Smooth muscle cell (in vitro differentiated cells): ENCODE measurements around the gene NTF4. TPM values are rescaled to one million over a fixed set of nuclear protein-coding genes. Genes with fewer than 3 reads are reported as not detected.

Experiments
- DNase-seq: peaks from one replicate; lab custom pipeline; 2025; ENCODE audit not compliant: unreplicated experiment; lab: John Stamatoyannopoulos, UW
- H2AFZ ChIP-seq: fragments of 200-600 bp; sonication (generic); 2 replicates; pipeline ENCODE4 v1.6.0; 2016; ENCODE audit warnings: antibody characterized with exemption, low read depth, mild to moderate bottlenecking
- H3F3A ChIP-seq: fragments of 200-600 bp; sonication (generic); 2 replicates; pipeline ENCODE4 v1.6.0; 2017; ENCODE audit warnings: antibody characterized with exemption, low read depth
- H3K27ac ChIP-seq: fragments of 200-600 bp; sonication (generic); 2 replicates; pipeline ENCODE4 v1.5.1; 2016; ENCODE audit warnings: low read depth, mild to moderate bottlenecking
- H3K27me3 ChIP-seq: fragments of 200-600 bp; sonication (generic); 2 replicates; pipeline ENCODE4 v1.6.1; 2016; ENCODE audit warnings: low read depth, mild to moderate bottlenecking
- H3K36me3 ChIP-seq: fragments of 200-600 bp; sonication (generic); 2 replicates; pipeline ENCODE4 v1.5.1; 2016; ENCODE audit warnings: low read depth
- H3K4me1 ChIP-seq: fragments of 200-600 bp; sonication (generic); 2 replicates; pipeline ENCODE4 v1.5.1; 2016; ENCODE audit warnings: low read depth
- H3K4me2 ChIP-seq: fragments of 200-600 bp; sonication (generic); 2 replicates; pipeline ENCODE4 v1.6.0; 2016; ENCODE audit warnings: mild to moderate bottlenecking
- H3K4me3 ChIP-seq: fragments of 200-600 bp; sonication (generic); 2 replicates; pipeline ENCODE4 v1.5.1; 2016; ENCODE audit warnings: mild to moderate bottlenecking
- H3K79me2 ChIP-seq: fragments of 200-600 bp; sonication (generic); 2 replicates; pipeline ENCODE4 v1.6.0; 2016; ENCODE audit warnings: low read depth, mild to moderate bottlenecking
- H3K9ac ChIP-seq: fragments of 200-600 bp; sonication (generic); 2 replicates; pipeline ENCODE4 v1.6.0; 2016; ENCODE audit warnings: low read depth
- H3K9me3 ChIP-seq: fragments of 200-600 bp; sonication (generic); replicated peaks from 2 replicates; pipeline ENCODE4 v1.5.1; 2016; ENCODE audit warnings: low read depth
- H4K20me1 ChIP-seq: fragments of 200-600 bp; sonication (generic); 2 replicates; pipeline ENCODE4 v1.6.0; 2016; ENCODE audit warnings: low read depth
- CTCF ChIP-seq: fragments of 200-600 bp; sonication (generic); IDR thresholded peaks from 2 replicates; pipeline ENCODE4 v1.5.1; 2017; ENCODE audit warnings: borderline replicate concordance, mild to moderate bottlenecking, antibody characterized with exemption; ENCODE audit not compliant: insufficient read depth, poor library complexity, severe bottlenecking
- WGBS: methylation state at CpG from one replicate; pipeline ENCODE4 v1.1.7; 2016; ENCODE audit warnings: low lambda C conversion rate; 5-methylcytosine and 5-hydroxymethylcytosine counted together
- polyA plus RNA-seq: library from polyadenylated mRNA; unstranded; fragments of >200 nt; fragmentation: Nextera tagmentation; extraction: Ambion mirVana; gene quantifications from 2 replicates; pipeline ENCODE4 v1.2.1, GENCODE V29; 2016
- total RNA-seq: library from RNA; depleted of rRNA; stranded (reverse); fragments of >200 nt; gene quantifications from 2 replicates; pipeline ENCODE4 v1.2.3, GENCODE V29; 2014

The NTF4 gene
- total and polyA plus RNA-seq, 2 experiments from 2014 or later = 1.4 to 1.8 TPM

GRCh38 chr19:49091391-49092038, 26.9 kb upstream of the NTF4 start:
- Histone ChIP-seq H3K4me2 (no peak overlapping the region), H3K36me3 (no peaks in the 10 kb centered on the region), H3K27ac (no peak overlapping the region), H3F3A (peaks cover 12% of the 10 kb centered on the region), H3K4me3 (no peak overlapping the region), H3K9me3 (no peaks in the 10 kb centered on the region), H3K79me2 (peaks cover 85% of the 10 kb centered on the region), H4K20me1 (peaks cover 100% of the 10 kb centered on the region), H3K9ac (no peak overlapping the region), H2AFZ (no peak overlapping the region), H3K4me1 (peaks cover 10% of the 10 kb centered on the region), H3K27me3 (no peaks in the 10 kb centered on the region)
- WGBS = 97% methylated on average over 17 of the region's 17 CpGs
- TF ChIP-seq CTCF = no peak
- DNase-seq = no peak

- Histone ChIP-seq H3K36me3 (no peaks in the 10 kb centered on the region), H3K27ac (peak overlapping the region; percentile 72), H3F3A (no peaks in the 10 kb centered on the region), H3K4me1 (peaks cover 18% of the 10 kb centered on the region), H3K27me3 (no peaks in the 10 kb centered on the region), H3K4me2 (peak overlapping the region; percentile 84), H3K9me3 (no peaks in the 10 kb centered on the region), H4K20me1 (peaks cover 57% of the 10 kb centered on the region), H3K9ac (peak overlapping the region; percentile 92), H2AFZ (no peak overlapping the region), H3K79me2 (peaks cover 59% of the 10 kb centered on the region), H3K4me3 (peak overlapping the region; percentile 79)
- WGBS = 72% methylated on average over 11 of the region's 11 CpGs
- TF ChIP-seq CTCF = no peak
- no peak for DNase-seq
Observed at GRCh38 chr19:49086296-49086695, 21.7 kb upstream of the NTF4 start.

GRCh38 chr19:49085868-49086232, 21.2 kb upstream of the NTF4 start:
- Histone ChIP-seq H2AFZ (peak overlapping the region; percentile 65), H3K4me1 (peaks cover 18% of the 10 kb centered on the region), H3K36me3 (no peaks in the 10 kb centered on the region), H3K27ac (peak overlapping the region; percentile 72), H3F3A (no peaks in the 10 kb centered on the region), H4K20me1 (peaks cover 53% of the 10 kb centered on the region), H3K79me2 (peaks cover 54% of the 10 kb centered on the region), H3K9ac (peak overlapping the region; percentile 92), H3K4me3 (peak overlapping the region; percentile 79), H3K9me3 (no peaks in the 10 kb centered on the region), H3K27me3 (no peaks in the 10 kb centered on the region), H3K4me2 (peak overlapping the region; percentile 84)
- no peak for TF ChIP-seq CTCF
- 3% methylated on average over 14 of the region's 14 CpGs for WGBS
- DNase-seq = no peak
